Heart left ventricle (tissue), 16 donors: ENCODE data around the gene THEM5. TPM values are rescaled to one million over a fixed set of nuclear protein-coding genes. Genes with fewer than 3 reads are reported as not detected.

Source experiments
- ATAC-seq, 4 donors: fragments of 200-7000 bp; cut with Tn5 transposase; one replicate each; pipeline ENCODE4 v1.9.1; 2020 to 2022; ENCODE audit warnings: moderate library complexity in 4 of 4, mild to moderate bottlenecking in 3 of 4, moderate number of reproducible peaks in 1 of 4
- DNase-seq, 5 donors: peaks; one replicate each; pipeline ENCODE4 v3.0.0-alpha.2; 2020
- H3K27ac ChIP-seq, 12 donors: fragments of 200-600 bp; sonication (generic) in 4 of 12; one replicate each; pipeline versions ENCODE4 v1.5.0 to v1.8.0; 2016 to 2022; ENCODE audit warnings: mild to moderate bottlenecking in 2 of 12
- H3K27me3 ChIP-seq, 9 donors: fragments of 200-600 bp; sonication (generic) in 2 of 9; one replicate each; pipeline versions ENCODE4 v1.5.1 to v1.8.0; 2016 to 2022; ENCODE audit warnings: mild to moderate bottlenecking in 3 of 9
- H3K36me3 ChIP-seq, 9 donors: fragments of 200-600 bp; sonication (generic) in 2 of 9; one replicate each; pipeline versions ENCODE4 v1.5.0 to v1.8.0; 2018 to 2022; ENCODE audit warnings: mild to moderate bottlenecking in 2 of 9
- H3K4me1 ChIP-seq, 12 donors: fragments of 200-600 bp; sonication (generic) in 4 of 12; one replicate each; pipeline versions ENCODE4 v1.5.0 to v1.8.0; 2016 to 2022; ENCODE audit warnings: mild to moderate bottlenecking in 3 of 12
- H3K4me3 ChIP-seq, 12 donors: fragments of 200-600 bp; sonication (generic) in 4 of 12; one replicate each; pipeline versions ENCODE4 v1.5.0 to v1.8.0; 2017 to 2022; ENCODE audit warnings: mild to moderate bottlenecking in 9 of 12, moderate library complexity in 4 of 12
- H3K9me3 ChIP-seq, 12 donors: fragments of 200-600 bp; sonication (generic) in 4 of 12; one replicate each; pipeline versions ENCODE4 v1.5.0 to v1.8.0; 2016 to 2022; ENCODE audit warnings: mild to moderate bottlenecking in 1 of 12
- POLR2A ChIP-seq, 2 donors: fragments of 450-650 bp; IDR thresholded peaks; one replicate each; pipeline ENCODE4 v1.6.1; 2017; ENCODE audit warnings: antibody characterized with exemption in 2 of 2, mild to moderate bottlenecking in 2 of 2, moderate library complexity in 2 of 2
- WGBS, 4 donors: extraction: QIAGEN DNeasy Blood & Tissue Kit in 2 of 4; methylation state at CpG; one replicate each; pipeline versions ENCODE4 v1.1.5 to v1.1.7; 2013 to 2018; 5-methylcytosine and 5-hydroxymethylcytosine counted together
- intact Hi-C, 10 donors: fragments of 100-400 bp; cut with DNase I; formaldehyde crosslinking; loops; one replicate each; pipeline versions ENCODE4 v1.11.1 to v1.14.2; 2022
- polyA plus RNA-seq, 2 donors: library from polyadenylated mRNA; stranded (reverse); fragments of 200-250 nt; gene quantifications; one replicate each; pipeline ENCODE4 v1.2.3, GENCODE V29; 2013
- total RNA-seq, 9 donors: library from RNA; depleted of rRNA in 2 of 9; stranded (reverse); fragments of >200 nt in 2 of 9; fragmentation: NEBNext Ultra II Directional in 3 of 9; extraction: Animal tissue kit (Norgen Biotek cat#: 25700) in 3 of 9; gene quantifications; one replicate each; pipeline versions ENCODE4 v1.1.0 to v1.2.4, GENCODE V29; 2016 to 2023
- TF ChIP-seq, protein P1 (sequence below), 12 donors: fragments of 200-600 bp; sonication (generic) in 4 of 12; IDR thresholded peaks; one replicate each; pipeline versions ENCODE4 v1.5.0 to v1.8.0; 2018 to 2022; ENCODE audit warnings: antibody characterized with exemption in 12 of 12, mild to moderate bottlenecking in 5 of 12
- donor health status: ischemic (EF 13 %, LVEDD 7.1; RV severe dilation, severe dysfunction).
- donor health status: healthy with polysubstance abuse.
- donor health status: DM: no; HTN: yes; CAD: no.
- donor health status: DM: no; HTN: no; CAD: no.
- donor health status: ischemic (EF 25% LVEDD 6.9; RV normal size, moderate dysfunction).
- donor health status: ischemic (EF 25% LVEDD 5.7; RV mildly dilated, moderate dysfunction).
- donor health status: healthy.
- donor health status: DM: yes; HTN: yes; CAD: no.
- donor health status: ischemic (EF 35%, LVEDD 5.7; RV mildly dilated, moderate dysfunction).
- donor health status: nonischemic (EF 11% LVEDD 7.7; RV severe dilation, severe dysfunction).
- donor health status: DM: yes; HTN: yes; CAD: no.
- donor health status: PGD.
- donor health status: ischemic (EF 29% LVEDD 5.4; RV normal size, mild dysfunction).
- donor health status: nonischemic (EF 23%, LVEDD 6.1; RV moderate dilation, normal function).

THEM5 gene
- total and polyA plus RNA-seq, 11 donors: 0.52 TPM; not detected in 10

DNA sequence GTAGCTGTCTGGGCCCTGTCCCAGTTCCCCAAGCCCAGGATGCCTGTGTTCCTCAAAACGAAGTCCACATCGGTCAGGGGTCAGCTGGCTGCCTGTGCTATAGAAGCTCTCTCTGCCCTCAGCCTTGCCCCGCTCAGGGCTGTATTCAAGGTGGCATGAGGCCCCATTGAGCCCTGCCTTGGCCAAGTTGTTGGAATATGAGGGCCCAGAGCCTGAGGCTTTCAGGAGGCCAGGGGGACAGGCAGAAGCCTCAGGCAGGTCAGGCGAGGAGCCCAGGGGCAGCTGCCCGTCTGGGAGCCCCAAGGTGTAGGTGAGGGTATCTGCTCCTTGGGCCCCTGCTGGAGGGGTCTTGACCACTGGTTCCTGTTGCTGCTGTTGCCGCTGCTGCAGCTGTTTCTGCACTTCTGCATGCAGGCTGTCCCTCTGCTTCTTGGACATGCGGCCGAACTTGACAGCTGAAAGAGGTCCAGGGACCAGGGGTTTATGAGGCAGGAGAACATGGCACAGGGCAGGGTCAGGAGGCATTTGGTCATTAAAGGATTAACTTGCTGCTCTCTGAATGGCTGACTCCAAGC lies 38.5 kb downstream of the THEM5 start:
- no peak for ATAC-seq
- peak in 1 of 5 donors; percentile 21 for DNase-seq
- intact Hi-C loops: no loop called here
- no peak for TF ChIP-seq POLR2A (IDR thresholded peaks at IDR 0.05)
- TF ChIP-seq, protein P1, sequence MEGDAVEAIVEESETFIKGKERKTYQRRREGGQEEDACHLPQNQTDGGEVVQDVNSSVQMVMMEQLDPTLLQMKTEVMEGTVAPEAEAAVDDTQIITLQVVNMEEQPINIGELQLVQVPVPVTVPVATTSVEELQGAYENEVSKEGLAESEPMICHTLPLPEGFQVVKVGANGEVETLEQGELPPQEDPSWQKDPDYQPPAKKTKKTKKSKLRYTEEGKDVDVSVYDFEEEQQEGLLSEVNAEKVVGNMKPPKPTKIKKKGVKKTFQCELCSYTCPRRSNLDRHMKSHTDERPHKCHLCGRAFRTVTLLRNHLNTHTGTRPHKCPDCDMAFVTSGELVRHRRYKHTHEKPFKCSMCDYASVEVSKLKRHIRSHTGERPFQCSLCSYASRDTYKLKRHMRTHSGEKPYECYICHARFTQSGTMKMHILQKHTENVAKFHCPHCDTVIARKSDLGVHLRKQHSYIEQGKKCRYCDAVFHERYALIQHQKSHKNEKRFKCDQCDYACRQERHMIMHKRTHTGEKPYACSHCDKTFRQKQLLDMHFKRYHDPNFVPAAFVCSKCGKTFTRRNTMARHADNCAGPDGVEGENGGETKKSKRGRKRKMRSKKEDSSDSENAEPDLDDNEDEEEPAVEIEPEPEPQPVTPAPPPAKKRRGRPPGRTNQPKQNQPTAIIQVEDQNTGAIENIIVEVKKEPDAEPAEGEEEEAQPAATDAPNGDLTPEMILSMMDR (IDR thresholded peaks at IDR 0.05): no peak
- Histone ChIP-seq H3K36me3 (peaks cover 0 to 11% (median 0%) of the 10 kb centered on the region in 9 donors), H3K27me3 (no peaks in the 10 kb centered on the region), H3K4me1 (peaks cover 0 to 2% (median 0%) of the 10 kb centered on the region in 12 donors), H3K4me3 (no peak overlapping the region), H3K27ac (no peak overlapping the region), H3K9me3 (no peaks in the 10 kb centered on the region)
- WGBS, 4 donors: 84 to 95% (median 90%) methylated on average over 7 to 8 of the region's 8 CpGs

DNA sequence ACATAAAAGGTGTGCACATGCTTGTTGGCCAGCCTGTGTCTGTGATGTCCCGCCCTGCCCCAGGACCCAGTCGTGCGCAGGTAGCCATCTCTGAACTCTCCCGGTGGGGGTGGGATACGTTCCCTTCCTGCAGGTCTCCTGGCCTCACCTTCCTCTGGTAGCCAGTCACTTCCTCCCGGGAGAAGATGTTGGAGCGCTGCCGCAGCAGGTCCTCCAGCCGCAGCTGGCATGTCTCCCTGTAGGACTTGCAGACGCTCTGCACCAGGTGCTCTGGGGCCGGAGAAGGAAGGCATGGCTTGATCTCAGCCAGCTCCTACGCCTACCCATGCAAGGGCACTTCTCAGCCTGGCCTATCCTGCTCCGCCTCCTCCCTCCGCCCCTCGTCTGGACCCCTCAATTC lies 39.1 kb downstream of the THEM5 start:
- TF ChIP-seq, protein P1 (IDR thresholded peaks at IDR 0.05): no peak
- TF ChIP-seq POLR2A (IDR thresholded peaks at IDR 0.05): no peak
- 76 to 78% (median 77%) methylated on average over 12 to 15 of the region's 15 CpGs for WGBS, 4 donors
- Histone ChIP-seq H3K36me3 (peaks cover 0 to 11% (median 0%) of the 10 kb centered on the region in 9 donors), H3K27ac (no peak overlapping the region), H3K9me3 (no peaks in the 10 kb centered on the region), H3K4me3 (no peak overlapping the region), H3K27me3 (no peaks in the 10 kb centered on the region), H3K4me1 (no peaks in the 10 kb centered on the region)
- intact Hi-C loops: no loop called here
- peak in 1 of 5 donors; percentile 17 for DNase-seq
- no peak for ATAC-seq

GRCh38 chr1:151813271-151813977 lies 40.1 kb downstream of the THEM5 start:
- Histone ChIP-seq H3K36me3 (peaks cover 0 to 11% (median 0%) of the 10 kb centered on the region in 9 donors), H3K4me3 (no peak overlapping the region), H3K9me3 (no peaks in the 10 kb centered on the region), H3K27me3 (no peaks in the 10 kb centered on the region), H3K27ac (no peak overlapping the region), H3K4me1 (no peaks in the 10 kb centered on the region)
- DNase-seq: peak in 1 of 5 donors; percentile 7
- ATAC-seq: no peak
- intact Hi-C loops: no loop called here
- TF ChIP-seq, protein P1 (IDR thresholded peaks at IDR 0.05): no peak
- no peak for TF ChIP-seq POLR2A (IDR thresholded peaks at IDR 0.05)
- 75 to 82% (median 79%) methylated on average over 12 of the region's 12 CpGs for WGBS, 4 donors

DNA sequence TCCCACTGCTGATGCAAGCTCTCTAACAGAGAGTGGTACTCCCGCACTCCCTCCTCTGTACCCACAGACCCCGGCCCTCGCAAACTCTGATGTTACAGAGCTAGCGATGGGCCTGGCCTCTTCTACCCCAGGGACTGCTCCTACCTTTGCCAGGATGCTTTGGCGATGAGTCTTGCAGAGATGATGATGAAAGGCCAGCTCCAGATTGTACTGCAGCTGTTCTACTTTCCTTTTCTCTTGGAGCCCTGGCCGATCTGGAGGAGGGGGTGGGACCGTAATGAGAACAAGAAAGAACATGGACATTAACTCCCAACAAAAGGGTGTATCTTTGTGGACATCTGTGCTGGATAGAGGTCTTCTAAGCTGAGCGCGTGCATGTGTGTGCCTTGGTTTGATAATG lies 42.3 kb downstream of the THEM5 start:
- Histone ChIP-seq H3K36me3 (peaks cover 0 to 8% (median 0%) of the 10 kb centered on the region in 9 donors), H3K9me3 (no peaks in the 10 kb centered on the region), H3K4me3 (no peak overlapping the region), H3K27me3 (no peaks in the 10 kb centered on the region), H3K27ac (no peak overlapping the region), H3K4me1 (no peaks in the 10 kb centered on the region)
- TF ChIP-seq, protein P1 (IDR thresholded peaks at IDR 0.05): no peak
- no peak for TF ChIP-seq POLR2A (IDR thresholded peaks at IDR 0.05)
- intact Hi-C loops: no loop called here
- 72 to 87% (median 85%) methylated on average over 9 of the region's 9 CpGs for WGBS, 4 donors
- DNase-seq: no peak
- no peak for ATAC-seq
